HG03175 (cell line): ENCODE results near the gene SLCO2A1.
"Not testable (repeated sequence)": the region's sequence is repeated elsewhere in the genome, so short reads cannot be mapped to it uniquely, and the experiment has no call there.

Source experiments
- ATAC-seq: cut with Tn5 transposase; IDR thresholded peaks from one replicate; pipeline ENCODE4 v1.9.1; 2021; ENCODE audit warnings: mild to moderate bottlenecking, moderate library complexity; ENCODE audit not compliant: unreplicated experiment

Gene SLCO2A1

DNA sequence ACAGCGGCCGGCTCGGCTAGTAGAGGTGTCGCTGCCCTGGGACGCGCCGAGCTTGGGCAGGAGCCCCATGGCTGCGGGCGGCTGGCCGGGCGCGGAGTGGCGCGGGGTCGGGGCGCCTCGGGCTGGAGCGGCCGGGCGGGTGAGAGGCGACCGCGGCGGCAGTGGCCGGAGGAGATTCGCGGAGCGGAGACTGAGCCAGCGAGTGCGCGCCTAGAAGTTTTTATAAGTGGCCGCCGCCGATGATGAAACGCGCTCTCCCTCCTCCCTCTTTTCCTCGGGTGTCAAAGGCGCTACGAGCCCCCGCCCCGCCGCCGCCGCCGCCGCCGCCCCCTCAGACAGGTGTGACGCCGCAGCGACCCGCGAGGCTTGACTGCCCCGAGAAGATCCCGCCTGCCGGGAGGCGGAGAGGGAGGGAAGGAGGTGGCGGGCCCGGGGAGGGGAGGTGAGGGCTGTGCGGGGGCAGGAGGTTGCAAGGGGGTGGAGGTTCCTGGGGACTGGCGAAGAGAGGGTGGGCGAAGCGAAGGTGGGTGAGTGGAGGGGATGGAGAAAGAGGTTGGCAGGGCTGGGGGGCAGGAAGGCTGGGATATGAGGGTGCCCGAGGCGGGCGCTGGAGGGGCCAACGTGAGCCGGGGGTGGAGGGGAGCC, at the start of gene SLCO2A1:
Gene SLCO2A1 (minus strand): TSS at position 192 of the 645 bp plus-strand sequence. CDS start 123 bp downstream, at position 69.
- ATAC-seq: no peak

DNA sequence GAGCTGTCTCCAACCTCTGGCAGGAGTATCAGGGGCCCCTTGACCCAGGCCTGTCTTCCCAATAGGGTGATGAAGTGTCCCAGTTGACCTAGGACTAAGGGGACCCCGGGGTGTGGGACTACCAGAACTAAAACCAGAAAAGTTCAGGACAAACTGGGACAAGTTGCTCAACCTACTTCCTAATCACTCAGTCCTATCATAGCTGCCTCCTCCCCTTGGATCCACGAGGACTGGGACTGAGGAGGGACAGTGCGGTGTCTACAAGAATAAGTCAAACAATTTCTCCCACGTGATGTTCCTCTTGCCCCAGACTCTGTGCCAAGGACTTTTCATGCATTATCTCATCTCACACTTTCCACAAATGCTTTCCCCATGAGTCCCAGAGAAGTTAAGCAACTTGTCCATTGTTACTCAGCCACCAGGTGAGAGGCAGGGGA, 49.4 kb upstream of the SLCO2A1 start:
- no peak for ATAC-seq

DNA sequence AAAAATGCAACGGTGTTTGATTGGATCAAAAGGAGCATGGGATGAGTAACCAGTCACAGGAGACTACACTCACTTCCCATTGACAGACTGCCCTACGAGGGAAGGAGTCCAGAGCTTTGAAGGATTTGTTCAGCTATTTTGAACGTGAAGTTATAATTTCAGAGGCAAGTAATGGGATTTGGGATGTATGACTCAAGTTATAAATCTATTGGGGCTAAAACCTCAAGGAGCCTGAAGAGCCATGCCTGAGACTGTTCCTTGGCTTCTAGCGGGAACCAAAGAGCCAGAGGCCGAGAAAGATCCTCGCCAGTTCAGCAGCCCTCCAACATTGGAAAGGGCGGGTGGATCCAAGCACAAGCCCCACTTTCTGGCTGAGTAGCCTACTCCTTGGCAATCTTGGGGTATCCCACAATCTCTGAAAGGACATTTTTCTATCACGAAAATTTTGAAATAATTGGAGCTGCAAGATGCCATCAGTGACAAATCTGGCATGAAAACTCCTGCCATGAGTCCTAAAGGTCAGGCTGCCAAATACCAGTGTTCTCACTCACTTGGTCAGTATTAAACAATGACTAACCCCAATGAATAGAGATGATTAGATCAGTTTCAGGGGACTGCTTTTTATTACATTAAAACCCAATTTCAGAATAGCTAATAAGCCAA, 48.6 kb upstream of the SLCO2A1 start:
- no peak for ATAC-seq

DNA sequence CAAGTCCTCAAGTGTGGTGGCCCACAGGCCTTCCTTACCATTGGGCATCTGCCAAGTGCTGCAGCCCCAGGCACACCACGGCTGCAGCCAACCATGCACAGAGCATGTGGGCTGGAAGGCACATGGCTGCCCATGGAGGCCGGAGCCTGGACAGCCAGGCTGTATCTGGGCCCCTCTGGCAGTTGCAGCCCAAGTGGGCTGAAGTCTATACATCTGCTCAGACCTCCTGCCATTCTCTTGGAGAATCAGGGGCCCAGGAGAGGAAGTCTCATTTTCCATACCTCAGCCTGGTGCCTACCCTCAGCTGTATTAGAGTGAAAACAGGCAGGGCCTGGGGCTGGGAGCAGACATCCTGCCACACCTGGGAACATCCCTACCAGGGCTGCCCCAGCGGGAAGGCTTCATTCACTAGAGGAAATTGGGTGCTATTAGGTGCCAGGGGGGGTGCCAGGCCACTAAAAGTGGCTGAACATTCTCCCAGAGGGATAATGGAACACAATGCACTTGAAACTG, 48.0 kb upstream of the SLCO2A1 start:
- ATAC-seq: no peak

DNA sequence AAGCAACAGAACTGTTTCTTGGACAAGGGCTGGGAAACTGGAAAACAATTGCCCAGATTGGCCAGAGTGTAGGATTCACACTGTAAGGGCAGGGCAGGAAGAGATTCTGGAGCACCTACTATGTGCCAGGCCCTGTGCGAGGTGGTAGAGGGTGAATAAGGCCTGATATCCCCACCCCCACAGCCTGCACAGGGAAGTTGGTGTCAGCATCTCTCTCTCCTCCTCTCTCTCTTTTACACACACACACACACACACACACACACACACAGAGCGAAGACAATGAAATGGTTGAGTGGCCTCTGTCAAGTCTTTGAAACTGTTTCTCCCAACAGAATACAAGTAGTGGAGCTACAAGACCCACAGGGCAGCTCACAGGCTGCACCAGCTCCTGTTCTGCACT, 47.1 kb upstream of the SLCO2A1 start:
- ATAC-seq: no peak

DNA sequence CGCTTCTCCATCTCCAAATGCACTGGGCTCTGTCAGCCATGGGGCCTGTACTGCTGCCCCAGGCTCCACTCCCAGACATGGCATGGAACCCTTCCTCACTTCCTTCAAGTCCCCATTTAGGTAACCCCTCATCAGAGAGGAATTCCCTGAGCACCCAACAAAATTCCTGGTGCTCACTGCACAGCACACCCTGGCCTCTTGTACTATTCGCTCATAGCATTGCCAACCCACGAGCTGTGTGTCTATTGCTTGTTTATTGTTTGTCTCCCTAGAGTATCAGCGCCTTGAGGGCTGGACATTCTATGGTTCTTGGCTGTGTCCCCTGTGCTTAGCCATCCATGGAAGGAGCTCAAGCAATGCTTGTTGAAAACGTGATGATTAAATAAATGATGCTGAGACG, 46.1 kb upstream of the SLCO2A1 start:
- no peak for ATAC-seq

DNA sequence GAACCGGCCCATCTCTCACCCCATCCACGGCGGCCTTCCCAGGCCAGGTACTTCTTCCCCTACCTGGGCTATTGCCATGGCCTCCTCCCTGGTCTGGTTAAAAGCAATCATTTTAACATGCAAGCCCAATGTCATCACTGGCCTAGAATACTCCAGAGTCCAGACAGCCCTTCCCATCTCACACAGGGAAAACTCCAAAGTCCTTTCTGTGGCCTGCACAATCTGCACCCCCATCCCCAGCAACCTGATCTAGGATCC, 45.8 kb upstream of the SLCO2A1 start:
- no peak for ATAC-seq

DNA sequence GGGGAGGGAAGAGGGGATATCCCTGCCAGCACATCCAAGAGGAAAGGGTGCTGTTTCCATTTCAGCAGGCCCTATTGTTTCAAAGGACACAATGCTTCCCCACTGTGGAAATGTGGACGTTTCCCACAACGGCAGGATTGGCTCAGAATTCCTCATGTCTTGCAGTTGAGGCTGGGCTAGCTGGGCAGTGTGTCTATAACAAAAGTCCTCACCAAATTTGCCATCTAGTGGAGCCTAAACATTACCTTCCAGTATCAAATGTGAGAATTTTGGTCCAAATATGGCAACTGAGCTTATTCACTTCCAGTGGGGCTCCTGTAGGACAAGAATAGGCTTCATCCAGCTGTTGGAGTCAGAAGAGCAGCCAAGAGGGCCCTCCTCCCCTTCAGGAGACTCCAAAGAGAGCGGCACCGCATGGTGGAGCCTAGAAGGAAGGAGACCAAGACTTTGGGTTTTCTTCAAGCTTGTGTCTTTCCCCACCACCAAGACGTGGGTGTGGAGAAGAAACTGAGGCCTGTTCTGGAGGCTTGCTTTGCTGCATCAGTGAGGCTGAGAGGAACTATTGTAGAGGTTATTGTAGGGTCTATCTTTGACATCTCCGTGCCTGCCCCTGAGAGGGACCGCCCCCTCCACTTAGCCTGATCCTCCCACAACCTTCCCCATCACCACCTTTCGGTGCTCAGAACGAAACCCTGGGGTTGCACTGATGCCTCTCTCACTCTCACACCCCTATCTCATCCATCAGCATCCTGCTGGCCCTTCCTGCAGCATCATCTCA, 45.3 kb upstream of the SLCO2A1 start:
- no peak for ATAC-seq

DNA sequence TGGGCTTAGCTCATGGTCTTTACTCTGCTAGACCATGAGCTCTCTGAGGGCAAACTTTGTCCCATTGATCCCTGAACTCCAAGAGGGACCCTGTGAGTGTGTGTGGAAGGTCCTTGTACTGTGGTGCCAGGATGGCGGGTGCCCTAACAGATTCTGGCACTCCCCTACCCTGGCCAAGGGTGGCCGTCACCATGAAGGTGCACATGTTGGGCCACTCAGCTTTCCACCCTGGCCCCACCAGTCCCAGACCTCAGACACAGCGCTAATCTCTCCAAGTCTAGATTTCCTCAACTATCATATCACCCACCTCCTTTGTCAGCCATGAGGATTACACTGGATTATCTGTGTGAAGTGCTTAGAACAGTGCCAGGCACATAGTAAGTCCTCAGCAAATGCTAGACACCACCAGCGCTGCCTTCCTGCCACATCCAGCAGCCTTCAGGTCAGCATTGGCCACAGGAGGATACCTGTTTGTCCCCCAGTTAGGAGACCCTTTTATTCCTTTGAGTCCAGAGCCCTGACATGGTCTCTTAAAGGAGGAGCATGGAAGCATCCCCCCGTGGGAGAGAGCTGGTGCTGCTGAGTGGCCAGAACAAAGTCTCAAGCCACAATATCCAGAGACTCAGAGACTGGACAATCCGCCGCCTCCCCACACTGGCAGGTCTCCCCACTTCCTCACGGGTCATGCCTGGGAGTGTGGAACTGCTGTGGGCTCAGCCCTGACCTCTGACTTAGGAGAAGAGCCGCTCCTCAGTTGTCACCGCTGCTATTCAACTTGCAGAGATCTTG, 44.5 kb upstream of the SLCO2A1 start:
- ATAC-seq: no peak

DNA sequence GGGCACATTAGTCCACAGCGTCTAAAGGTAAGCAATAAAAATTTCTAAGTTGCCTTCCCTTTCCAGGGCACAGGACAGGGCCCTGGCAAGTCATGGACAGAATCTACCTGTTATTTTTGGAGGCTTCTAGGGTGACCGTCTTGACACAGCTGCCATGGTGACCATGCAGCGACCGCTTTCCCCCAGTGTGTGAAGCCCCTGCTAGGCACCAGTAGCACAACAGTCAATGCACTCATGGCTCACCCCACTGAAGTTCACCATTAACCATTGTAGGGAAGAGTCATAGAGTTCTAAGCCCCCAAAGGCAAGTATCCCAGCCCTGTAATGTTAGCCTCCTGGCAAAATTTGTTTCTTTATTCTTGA, 43.8 kb upstream of the SLCO2A1 start:
- no peak for ATAC-seq

DNA sequence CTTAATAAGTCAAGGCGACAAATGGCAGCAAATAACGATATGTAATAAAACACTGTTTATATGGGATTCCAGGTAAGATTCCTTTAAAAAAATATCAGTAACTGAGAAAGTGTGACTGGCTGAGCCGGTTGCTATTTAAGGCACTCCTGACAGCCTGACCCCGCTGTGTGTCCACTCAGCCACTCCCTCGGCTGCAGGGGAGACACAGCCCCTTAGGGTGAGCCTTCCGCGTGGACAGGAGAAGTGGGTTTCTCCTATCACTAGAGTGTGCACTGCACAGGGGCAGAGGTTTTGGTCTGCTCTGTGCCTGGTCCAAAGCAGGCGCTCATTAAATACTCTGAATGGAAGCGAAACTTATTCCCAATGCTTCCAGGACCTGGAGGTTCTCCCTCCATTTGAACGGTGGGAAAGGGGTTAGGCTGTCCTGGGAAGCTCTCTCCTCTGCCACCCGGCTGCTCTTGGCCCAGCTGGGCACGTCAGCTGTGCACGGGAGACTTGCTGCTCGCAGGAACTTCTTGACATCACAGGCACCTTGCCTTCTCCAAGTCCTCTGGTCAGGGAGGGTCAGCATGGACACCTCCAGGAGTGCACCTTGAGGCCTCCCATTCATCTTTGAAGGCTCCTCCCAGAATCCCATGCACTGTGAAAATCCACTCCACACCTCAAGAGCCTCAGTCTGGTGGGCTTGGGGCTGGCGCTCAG, 43.3 kb upstream of the SLCO2A1 start:
- no peak for ATAC-seq

DNA sequence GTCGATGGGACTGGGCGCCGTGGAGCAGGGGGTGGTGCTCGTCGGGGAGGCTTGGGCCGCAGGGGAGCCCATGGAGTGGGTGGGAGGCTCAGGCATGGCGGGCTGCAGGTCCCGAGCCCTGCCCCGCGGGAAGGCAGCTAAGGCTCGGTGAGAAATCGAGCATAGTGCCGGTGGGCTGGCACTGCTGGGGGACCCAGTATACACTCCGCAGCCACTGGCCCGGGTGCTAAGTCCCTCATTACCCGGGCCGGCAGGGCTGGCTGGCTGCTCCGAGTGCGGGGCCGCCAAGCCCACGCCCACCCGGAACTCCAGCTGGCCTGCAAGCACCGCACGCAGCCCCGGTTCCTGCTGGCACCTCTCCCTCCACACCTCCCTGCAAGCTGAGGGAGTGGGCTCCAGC, 40.6 kb upstream of the SLCO2A1 start:
- ATAC-seq: not testable (repeated sequence)

DNA sequence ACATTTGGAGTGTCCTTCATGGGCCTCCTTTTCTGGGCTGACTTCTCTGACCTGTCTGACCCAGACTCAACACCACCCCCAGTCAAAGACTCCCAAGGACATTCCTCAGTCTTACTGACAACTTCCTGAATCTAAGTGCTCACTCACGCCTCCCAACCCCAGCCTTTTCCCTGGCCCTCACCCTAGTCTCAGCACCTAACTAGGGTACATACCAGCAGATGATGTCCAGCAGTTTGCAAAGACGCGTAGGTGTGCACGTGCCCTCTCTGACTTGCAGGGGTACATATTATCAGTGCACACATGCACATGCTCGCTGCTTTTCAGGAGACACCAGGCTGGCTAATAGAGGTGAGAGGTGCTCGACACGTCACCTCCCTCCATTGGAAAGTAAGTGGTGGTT, 38.7 kb upstream of the SLCO2A1 start:
- ATAC-seq: no peak

DNA sequence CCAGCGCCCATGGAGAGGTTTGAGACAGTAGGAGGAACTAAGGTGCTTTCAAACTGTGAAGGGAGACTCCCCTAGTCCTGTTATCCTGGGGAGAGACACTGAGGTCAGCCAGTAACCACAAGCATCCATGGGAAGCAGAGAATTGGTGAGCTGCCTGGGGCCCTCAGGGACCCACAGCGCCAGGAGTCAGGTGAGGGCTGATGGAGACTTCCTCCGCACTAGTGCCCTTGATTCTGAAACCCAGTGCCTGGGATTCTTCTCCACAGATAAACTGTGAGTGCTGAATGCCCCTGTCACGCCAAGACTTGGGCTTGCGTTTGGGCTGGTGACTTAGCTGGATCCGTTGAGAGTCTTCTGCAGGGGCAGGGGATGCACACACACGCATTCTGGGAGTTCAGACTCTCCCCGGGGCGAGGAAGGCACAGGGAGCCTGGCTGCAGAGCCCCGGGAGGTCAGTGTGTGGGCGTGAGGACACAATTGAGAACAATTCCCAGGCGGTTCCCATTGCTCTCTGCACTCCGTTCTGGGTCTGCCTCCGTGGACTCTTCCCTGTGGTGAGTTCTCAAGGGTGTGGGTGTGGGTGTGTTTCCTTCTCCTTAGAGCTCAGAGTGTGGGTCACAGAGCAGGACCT, 37.9 kb upstream of the SLCO2A1 start:
- ATAC-seq: no peak

DNA sequence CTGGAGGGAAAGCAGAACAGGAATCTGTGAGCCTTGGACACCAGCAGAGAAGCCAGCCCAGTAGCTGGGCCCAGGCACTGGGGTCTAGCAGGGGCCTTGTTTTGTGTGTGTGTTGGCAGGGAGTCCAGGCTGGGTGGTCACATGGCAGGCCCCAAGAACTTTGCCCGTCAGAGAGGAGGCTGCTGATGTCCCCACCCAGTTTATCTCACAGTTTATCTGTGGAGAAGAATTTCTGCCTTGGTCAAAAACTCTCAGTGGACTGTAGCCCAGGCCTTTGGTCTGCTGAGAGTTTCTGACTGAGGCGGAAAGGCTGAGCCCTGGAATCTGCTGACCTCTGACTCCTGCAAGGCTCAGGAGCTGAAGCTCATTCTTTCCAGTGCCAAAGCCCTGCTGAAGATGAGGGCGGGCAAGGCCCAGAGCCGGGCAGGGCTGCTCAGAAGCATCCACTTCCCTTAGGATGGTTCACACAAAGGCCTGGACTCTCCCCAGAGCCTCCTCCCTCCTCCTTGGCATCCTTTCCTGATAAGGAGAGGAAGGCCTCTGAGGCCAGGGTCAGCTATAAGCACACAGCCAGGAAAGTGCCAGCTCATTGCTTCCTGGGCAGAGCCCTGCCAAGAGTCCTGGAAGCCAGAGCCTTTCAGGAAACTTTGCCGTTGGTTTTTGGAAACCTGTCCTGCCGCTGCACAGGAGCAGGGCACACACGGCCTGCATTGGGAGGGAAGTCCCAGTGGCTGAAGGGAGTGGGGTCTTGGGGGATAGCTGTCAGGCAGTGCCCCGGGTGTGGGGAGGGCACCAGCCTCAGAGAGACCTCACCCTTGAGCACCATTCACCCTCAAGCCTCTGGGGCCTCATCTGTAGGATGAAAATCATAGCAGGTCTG, 37.2 kb upstream of the SLCO2A1 start:
- ATAC-seq: no peak

DNA sequence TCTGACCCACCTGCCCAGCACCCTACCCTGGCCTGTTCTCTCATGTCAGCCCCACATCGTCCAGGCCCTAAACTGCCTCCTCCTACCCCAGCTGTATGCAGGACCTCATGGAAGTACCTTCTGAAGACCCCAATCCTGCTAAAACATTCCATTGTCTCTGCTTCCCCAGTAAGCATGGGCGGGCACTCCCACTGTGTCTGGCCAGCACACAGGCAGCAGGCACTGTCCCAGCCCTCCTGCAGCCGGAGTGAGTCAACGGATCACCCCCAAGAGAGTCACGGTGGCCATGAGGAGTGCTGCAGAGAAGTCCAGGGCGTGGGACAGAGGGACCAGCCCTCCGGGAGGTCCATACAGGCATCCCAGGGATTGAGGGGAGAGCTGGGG, 36.4 kb upstream of the SLCO2A1 start:
- no peak for ATAC-seq

DNA sequence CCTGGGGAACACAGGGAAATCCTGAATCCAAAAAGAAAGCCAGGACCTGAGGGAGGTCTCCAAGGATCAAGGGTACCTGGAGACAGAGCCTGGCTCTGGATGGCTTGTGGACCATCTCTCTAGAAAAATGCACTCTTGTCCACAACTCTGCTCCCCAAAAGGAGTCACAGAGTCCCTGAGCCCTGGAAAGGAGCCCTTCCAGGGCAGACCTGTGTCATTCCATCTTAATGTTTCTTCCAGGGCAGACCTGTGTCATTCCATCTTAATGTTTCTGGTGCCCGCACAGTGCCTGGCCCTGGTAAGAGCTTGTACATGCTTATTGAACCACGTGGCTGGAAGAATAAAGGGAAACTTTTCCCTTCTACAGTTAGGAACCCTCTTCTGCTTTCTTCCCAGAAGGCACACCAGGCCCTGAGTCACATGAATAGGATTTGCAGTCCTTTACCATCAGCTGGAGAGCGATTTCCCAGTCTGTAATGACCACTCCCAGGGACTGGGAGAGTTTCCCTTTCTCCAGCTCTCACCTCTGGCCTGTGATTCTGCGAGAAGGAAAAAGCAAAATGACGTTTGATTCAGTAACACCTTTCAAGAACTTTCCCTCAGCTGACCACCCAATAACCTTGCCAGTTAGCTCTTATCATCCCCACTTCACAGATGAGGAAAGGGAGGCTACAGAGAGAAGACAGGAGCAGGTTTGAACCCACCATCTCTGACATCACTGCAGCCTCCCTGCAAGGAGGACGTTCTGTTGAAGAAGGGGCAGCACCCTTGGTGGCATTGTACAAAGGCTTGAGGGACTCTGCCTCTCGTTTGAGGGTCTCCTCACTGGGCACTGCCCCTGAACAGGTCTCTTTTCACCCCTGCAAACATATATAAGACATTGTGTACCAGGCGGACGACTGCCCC, 35.8 kb upstream of the SLCO2A1 start:
- ATAC-seq: no peak

DNA sequence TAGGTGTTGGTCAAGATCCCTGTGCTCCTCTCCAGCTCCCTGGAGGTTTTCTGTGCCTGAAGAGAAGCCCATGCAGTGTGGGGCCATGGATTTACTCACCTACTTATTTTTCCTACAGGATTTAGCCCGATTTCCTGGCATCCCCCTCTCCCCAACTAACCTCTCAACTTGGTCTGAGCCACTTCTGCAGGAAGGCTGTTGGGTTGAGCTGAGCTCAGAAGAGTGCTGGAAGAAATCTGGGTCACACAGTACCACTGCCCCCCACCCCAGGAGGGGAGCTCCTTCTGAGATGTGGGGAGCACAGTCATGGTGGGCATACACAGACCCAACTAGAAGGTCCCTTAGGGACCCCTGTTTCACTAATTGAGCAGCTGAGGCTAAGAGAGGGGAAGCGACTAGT, 34.4 kb upstream of the SLCO2A1 start:
- no peak for ATAC-seq
